ENCODE results near the gene NKPD1.

NKPD1 gene

DNA sequence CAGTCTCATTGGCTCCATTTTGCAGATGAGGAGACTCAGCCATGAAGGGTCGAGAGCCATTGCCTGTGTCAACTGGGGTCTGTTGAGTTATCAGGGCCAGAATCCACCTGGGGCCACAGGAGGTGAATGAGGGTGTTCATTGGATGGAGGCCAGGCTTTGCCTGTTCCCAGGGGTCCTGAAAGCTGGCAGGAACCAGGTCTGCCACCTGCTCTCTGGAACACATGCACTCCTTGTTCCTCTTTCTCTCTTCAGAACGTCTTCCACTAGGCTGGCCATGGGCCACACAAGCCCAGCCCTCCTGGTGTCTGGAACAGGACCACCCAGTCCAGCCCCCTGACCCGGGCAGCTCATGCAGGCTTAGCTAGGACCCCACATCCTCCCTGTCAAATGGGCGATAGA is 46.7 kb downstream of the NKPD1 start:
- DNase-seq, result no peak

GRCh38 chr19:45113628-45114027 is 47.2 kb downstream of the NKPD1 start:
- no peak for DNase-seq

GRCh38 chr19:45112111-45112827 is 48.5 kb downstream of the NKPD1 start:
- no peak for DNase-seq
